WI38 (cell line): ENCODE data around the gene KRT32.

Experiments
- H3K4me3 ChIP-seq: 2 replicates; pipeline ENCODE4 v1.5.1; 2011; ENCODE audit warnings: low read depth, mild to moderate bottlenecking, control low read depth, low read length
- CTCF ChIP-seq: IDR thresholded peaks from 2 replicates; pipeline ENCODE4 v1.5.1; 2012; ENCODE audit warnings: low read depth, mild to moderate bottlenecking, control low read depth, low read length

KRT32 gene

GRCh38 chr17:41500131-41500911, 33.1 kb upstream of the KRT32 start:
- no peak for TF ChIP-seq CTCF

GRCh38 chr17:41499714-41500113, 32.5 kb upstream of the KRT32 start:
- TF ChIP-seq CTCF, result no peak
- H3K4me3 ChIP-seq, result no peak overlapping the region

More at GRCh38 chr17:41500131-41500911, 33.1 kb upstream of the KRT32 start:
- no peak overlapping the region for H3K4me3 ChIP-seq

- TF ChIP-seq CTCF, result no peak
- H3K4me3 ChIP-seq, result no peak overlapping the region
Observed at GRCh38 chr17:41498276-41498675, 31.1 kb upstream of the KRT32 start.

- H3K4me3 ChIP-seq, result no peak overlapping the region
- peak; percentile 84 for TF ChIP-seq CTCF
Observed at GRCh38 chr17:41496803-41497484, 29.8 kb upstream of the KRT32 start.

GRCh38 chr17:41494524-41494923, 27.3 kb upstream of the KRT32 start:
- H3K4me3 ChIP-seq, result no peak overlapping the region
- no peak for TF ChIP-seq CTCF

GRCh38 chr17:41492771-41493170, 25.6 kb upstream of the KRT32 start:
- H3K4me3 ChIP-seq, result no peak overlapping the region
- no peak for TF ChIP-seq CTCF

- no peak overlapping the region for H3K4me3 ChIP-seq
- no peak for TF ChIP-seq CTCF
Observed at GRCh38 chr17:41492351-41492750, 25.2 kb upstream of the KRT32 start.
